NCI-H226 (cell line): Measurements from ENCODE around the gene TMEM88.

Experiments used
- DNase-seq: peaks from one replicate; pipeline ENCODE4 v3.0.0-alpha.2; 2015

Gene TMEM88

DNA sequence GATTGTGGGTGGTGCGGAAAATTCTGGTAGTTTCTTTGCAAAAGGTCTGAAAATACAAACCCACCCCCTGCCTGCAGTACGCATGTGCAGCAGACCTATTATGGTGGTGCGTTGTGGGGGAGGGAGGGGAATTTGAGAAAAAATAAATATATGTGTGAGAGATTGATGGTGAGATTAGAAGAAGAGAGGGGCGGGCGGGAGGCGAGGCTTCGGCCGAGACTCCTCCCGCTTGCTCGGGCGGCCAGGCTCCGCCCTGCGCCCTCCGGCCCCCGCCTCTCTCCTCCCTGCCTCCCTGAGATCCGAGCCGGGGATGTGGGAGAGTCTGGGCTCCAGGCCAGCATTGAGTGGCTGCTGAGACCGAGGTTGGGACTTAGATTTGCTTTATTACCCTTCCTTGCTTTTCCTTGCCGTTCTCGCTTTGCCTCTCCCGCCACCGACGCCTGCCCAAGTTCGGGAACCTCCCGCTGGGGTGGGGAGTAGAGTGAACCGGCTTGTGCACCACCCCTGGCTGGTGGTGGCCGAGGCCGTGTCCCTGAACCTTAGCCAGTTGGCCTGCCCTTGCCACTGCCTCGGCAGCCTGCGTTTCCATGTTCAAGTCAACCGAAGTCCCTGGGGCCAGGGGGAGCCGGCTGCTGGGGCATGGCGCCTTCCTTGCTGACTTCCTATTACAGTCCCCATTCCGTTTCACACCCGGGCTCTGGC is 32.8 kb downstream of the TMEM88 start:
- DNase-seq, result peak; percentile 80

DNA sequence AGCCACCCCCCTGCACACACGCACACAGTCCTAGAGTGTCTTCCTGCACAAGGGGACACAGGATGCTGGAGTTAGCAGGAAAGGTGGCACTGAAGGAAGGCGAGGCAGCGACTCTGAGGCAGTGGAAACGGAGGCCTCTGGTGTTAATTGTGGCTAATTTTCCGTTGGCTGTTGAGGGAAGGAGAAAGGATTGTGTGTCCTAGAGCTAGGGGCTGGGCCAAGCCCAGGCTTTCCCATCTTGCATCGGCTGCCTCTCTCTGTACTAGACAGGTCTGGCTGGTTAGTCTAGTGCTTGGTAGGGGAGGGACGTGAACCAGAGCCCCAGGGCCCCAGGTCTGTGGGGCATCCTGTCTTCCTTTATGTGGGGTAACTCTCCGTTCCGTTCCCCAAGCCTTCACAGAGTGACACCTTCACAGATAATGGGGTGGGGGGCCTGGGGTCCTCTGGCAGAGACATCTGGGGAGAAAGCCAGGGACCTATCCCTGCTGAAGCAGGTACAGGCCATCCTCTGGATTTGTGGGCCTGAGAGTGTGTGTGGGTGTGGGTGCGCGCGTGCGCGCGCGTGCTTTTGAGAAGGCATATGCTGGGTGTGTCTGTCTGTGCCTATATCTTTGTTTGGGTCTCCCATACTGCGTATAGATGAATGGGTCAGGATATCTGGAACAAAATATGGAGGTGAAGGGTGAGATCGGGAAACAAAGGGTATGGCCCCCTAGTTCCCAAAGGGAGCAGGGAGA is 33.5 kb downstream of the TMEM88 start, which contains the start of gene CHD3:
CHD3 (plus strand) TSS at position 606 of the 737 bp plus-strand sequence. CDS start 212 bp downstream, outside the sequence.
- peak; percentile 2 for DNase-seq

DNA sequence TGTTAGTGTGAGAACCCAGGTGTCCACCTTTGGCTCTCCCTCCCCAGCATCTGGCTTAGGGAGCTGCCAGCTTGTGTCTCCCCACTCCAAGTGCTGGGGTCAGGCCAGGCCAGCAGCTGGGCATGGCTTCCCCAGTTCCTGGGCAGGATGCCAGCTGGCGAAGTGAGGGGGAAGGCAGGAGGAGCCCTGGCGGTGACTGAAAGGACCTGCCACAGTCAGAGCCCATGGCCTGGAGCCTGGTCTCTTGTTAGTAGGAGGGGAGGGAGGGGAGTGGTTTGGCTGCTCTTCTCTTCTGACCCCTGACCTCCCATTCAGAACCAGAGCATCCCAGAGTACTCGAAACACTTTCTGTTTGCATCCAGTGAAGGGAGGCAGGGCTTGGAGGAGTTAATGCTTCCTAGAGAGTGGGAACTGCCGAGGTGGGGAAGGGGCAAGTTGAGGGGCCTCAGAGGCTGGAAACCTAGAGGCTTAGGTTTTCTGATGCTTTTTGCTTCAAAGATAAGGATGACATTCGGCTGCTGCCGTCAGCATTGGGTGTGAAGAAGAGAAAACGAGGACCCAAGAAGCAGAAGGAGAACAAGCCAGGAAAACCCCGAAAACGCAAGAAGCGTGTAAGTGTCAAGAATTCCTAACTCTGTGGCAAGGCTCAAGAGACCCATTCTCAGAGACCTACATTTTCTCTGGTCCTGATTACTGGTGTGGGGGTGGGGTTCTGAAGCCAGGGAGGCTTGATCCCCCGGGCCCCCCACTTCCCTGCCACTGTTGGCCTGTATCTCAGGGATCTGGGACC is 34.5 kb downstream of the TMEM88 start:
- DNase-seq, result peak; percentile 70

DNA sequence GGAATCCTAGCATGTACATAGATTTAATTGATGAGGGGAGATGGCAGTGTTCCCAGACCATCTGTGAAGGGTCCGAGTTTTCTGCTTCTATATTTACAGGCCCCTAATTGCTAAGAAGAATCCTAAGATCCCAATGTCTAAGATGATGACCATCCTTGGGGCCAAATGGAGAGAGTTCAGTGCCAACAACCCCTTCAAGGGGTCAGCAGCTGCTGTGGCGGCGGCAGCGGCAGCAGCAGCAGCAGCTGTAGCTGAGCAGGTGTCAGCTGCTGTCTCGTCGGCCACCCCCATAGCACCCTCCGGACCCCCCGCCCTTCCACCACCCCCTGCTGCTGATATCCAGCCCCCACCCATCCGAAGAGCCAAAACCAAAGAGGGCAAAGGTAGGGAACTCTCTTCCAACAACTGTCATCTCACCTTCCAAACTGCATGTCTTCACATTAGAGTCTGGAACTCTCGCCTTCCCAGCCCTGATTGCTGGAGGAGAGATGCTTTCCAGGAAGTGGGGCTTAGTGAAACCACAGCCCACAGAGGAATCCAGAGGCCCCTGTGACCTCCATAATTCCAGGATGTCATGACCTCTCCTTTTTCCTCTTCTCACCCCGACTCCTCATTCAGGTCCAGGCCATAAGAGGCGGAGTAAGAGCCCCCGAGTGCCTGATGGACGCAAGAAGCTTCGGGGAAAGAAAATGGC is 38.5 kb downstream of the TMEM88 start:
- DNase-seq, result no peak

DNA sequence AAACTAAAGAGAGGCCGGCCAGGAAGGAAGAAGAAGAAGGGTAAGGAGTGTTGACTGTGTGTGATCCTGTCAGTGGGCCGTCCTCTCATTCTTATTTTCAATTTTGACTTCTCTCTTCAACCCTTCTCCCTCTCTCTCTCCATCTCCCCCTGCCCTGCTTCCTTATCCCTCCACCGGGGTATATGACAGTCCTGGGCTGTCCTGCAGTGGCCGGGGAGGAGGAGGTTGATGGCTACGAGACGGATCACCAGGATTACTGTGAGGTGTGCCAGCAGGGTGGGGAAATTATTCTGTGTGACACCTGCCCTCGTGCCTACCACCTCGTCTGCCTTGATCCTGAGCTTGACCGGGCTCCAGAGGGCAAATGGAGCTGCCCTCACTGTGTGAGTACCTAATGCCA is 39.4 kb downstream of the TMEM88 start:
- DNase-seq, result no peak

DNA sequence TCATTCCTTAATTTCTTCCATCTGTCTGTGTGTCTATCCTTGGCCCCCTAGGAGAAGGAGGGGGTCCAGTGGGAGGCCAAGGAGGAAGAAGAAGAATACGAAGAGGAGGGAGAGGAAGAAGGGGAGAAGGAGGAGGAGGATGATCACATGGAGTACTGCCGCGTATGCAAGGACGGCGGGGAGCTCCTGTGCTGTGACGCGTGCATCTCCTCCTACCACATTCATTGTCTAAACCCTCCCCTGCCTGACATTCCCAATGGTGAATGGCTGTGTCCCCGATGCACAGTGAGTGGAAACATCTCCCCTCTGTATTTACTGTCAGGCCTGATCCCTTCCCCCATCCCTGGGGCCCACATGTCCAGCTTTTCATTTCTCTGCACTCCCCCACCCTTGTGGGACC is 40.0 kb downstream of the TMEM88 start:
- no peak for DNase-seq

DNA sequence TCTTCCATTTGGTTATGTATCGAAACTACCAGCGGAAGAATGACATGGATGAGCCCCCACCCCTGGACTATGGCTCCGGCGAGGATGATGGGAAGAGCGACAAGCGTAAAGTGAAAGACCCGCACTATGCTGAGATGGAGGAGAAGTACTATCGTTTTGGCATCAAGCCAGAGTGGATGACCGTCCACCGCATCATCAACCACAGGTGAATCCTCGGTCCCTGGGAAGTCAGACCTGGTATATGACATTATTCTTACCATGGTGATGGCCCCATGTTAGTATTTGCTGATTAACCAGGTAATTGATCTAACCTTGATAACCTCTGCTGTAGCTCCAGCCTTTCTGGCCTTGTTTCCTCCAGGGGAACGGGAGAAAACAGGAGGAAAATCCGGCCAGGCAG is 42.2 kb downstream of the TMEM88 start:
- DNase-seq, result no peak

DNA sequence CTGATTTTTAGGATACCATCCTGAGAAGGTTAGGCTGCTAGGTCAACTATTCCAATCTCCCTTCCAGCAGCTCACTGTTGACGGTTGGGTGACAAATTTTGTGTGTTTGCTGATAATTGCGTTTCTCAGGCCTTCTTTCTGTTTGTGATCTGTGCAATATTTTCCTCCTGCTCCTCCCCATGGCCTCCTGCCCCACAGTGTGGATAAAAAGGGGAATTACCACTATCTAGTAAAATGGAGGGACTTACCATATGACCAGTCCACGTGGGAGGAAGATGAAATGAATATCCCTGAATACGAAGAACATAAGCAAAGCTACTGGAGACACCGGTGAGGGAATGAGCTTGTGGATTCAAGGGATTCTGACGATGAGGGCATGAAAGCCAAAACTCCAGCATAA is 42.9 kb downstream of the TMEM88 start:
- peak; percentile 34 for DNase-seq

DNA sequence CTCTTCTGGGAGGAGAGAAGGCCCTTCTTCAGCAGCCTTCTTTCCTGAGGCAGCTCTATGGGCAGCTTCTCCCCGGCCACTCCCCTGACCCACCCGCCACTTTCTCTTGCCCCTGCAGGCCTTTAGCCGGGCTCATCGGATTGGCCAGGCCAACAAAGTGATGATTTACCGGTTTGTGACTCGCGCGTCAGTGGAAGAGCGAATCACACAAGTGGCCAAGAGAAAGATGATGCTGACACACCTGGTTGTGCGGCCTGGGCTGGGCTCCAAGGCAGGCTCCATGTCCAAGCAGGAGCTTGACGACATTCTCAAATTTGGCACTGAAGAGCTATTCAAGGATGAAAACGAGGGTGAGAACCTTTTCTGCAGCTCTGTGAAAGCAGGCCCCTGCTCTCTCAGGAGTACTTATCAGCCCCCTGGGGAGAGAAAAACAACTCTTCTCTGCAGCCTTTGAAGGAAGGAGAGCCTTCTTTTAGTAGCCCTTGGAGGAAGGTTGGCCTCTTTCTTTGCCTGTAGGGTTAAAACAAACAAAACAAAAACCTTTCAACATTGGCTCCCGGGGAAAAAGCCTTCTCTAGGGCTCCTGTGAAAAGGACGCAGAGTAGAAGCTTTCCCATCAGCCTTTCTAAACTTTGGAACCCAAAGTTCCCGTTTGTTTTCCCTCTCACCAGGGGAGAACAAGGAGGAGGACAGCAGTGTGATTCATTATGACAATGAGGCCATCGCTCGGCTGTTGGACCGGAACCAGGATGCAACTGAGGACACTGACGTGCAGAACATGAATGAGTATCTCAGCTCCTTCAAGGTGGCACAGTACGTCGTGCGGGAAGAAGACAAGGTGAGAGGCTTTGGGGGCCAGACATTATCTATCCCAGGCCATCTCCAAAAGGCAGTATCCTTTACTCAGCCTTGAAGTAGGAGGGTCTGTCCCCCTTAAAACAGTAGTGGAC is 48.6 kb downstream of the TMEM88 start:
- DNase-seq, result no peak
